ENCODE data around the gene SLC25A51. TPM values are rescaled to one million over a fixed set of nuclear protein-coding genes. Genes with fewer than 3 reads are reported as not detected.

Gene SLC25A51
- total RNA-seq, 2 donors from 2014 or later: 19.4 to 22.7 TPM

GRCh38 chr9:37862530-37862929, 41.4 kb downstream of the SLC25A51 start:
- intact Hi-C loops (cut with DNase I): no loop called here
- Histone ChIP-seq H3K9me3 (no peaks in the 10 kb centered on the region), H3K4me3 (no peak overlapping the region), H3K9ac (ENCODE audit: low read depth in 2 of 2, low read length in 2 of 2) (no peak overlapping the region), H3K36me3 (peaks cover 7% of the 10 kb centered on the region), H3K27me3 (no peaks in the 10 kb centered on the region), H3K4me1 (no peaks in the 10 kb centered on the region), H3K27ac (no peak overlapping the region)
- DNase-seq: no peak
- TF ChIP-seq CTCF (IDR thresholded peaks at IDR 0.05): no peak

- Histone ChIP-seq H3K27ac (no peak overlapping the region), H3K27me3 (no peaks in the 10 kb centered on the region), H3K36me3 (peaks cover 7% of the 10 kb centered on the region), H3K9ac (ENCODE audit: low read depth in 2 of 2, low read length in 2 of 2) (no peak overlapping the region), H3K9me3 (no peaks in the 10 kb centered on the region), H3K4me3 (no peak overlapping the region), H3K4me1 (no peaks in the 10 kb centered on the region)
- no peak for TF ChIP-seq CTCF (IDR thresholded peaks at IDR 0.05)
- DNase-seq: no peak
- intact Hi-C loops (cut with DNase I): no loop called here
Observed at GRCh38 chr9:37859043-37859442, 44.9 kb downstream of the SLC25A51 start.

GRCh38 chr9:37856551-37856950, 47.4 kb downstream of the SLC25A51 start:
- Histone ChIP-seq H3K4me1 (no peaks in the 10 kb centered on the region), H3K27ac (no peak overlapping the region), H3K36me3 (peaks cover 5% of the 10 kb centered on the region), H3K9me3 (no peaks in the 10 kb centered on the region), H3K27me3 (no peaks in the 10 kb centered on the region), H3K9ac (ENCODE audit: low read depth in 2 of 2, low read length in 2 of 2) (no peak overlapping the region), H3K4me3 (no peak overlapping the region)
- DNase-seq: no peak
- intact Hi-C loops (cut with DNase I): no loop called here
- TF ChIP-seq CTCF (IDR thresholded peaks at IDR 0.05): no peak

- Histone ChIP-seq H3K36me3 (no peaks in the 10 kb centered on the region), H3K4me1 (no peaks in the 10 kb centered on the region), H3K27ac (no peak overlapping the region), H3K9me3 (no peaks in the 10 kb centered on the region), H3K4me3 (no peak overlapping the region), H3K9ac (ENCODE audit: low read depth in 2 of 2, low read length in 2 of 2) (no peak overlapping the region), H3K27me3 (no peaks in the 10 kb centered on the region)
- TF ChIP-seq CTCF (IDR thresholded peaks at IDR 0.05): no peak
- no peak for DNase-seq
- intact Hi-C loops (cut with DNase I): no loop called here
Observed at GRCh38 chr9:37852222-37852621, 51.7 kb downstream of the SLC25A51 start.

GRCh38 chr9:37840560-37841194, 63.2 kb downstream of the SLC25A51 start:
- intact Hi-C loops (cut with DNase I): no loop called here
- Histone ChIP-seq H3K27me3 (no peaks in the 10 kb centered on the region), H3K36me3 (no peaks in the 10 kb centered on the region)

More at GRCh38 chr9:37840560-37841194, 63.2 kb downstream of the SLC25A51 start:
- H3K4me3 ChIP-seq: no peak overlapping the region
- no peaks in the 10 kb centered on the region for H3K4me1 ChIP-seq
- H3K9ac ChIP-seq (ENCODE audit: low read depth in 2 of 2, low read length in 2 of 2): no peak overlapping the region
- H3K27ac ChIP-seq: no peak overlapping the region
- no peaks in the 10 kb centered on the region for H3K9me3 ChIP-seq
- DNase-seq: no peak
- TF ChIP-seq CTCF (IDR thresholded peaks at IDR 0.05): no peak

Measured in colonic mucosa (tissue), 4 donors.